Left lobe of liver (tissue), 2 donors: ENCODE results near the gene FOXC2. TPM values are rescaled to one million over a fixed set of nuclear protein-coding genes. Genes with fewer than 3 reads are reported as not detected.

ENCODE experiments used
- ATAC-seq: fragments of 200-7000 bp; cut with Tn5 transposase; one replicate; pipeline ENCODE4 v1.9.1; 2020; ENCODE audit warnings: mild to moderate bottlenecking, moderate library complexity
- DNase-seq: peaks from one replicate; pipeline ENCODE4 v3.0.0-alpha.2; 2020; ENCODE audit warnings: low spot score
- total RNA-seq: library from RNA; stranded (reverse); gene quantifications from one replicate; pipeline ENCODE4 v1.2.1, GENCODE V29; 2021
- donor health status: DM: no; HTN: no; CAD: no; lungs with moderate emphysema.
- donor health status: DM: no; HTN: yes; CAD: no.

Gene FOXC2
- total RNA-seq, 1 donor from 2014 or later, result 0.13 TPM

- DNase-seq (no peak), ATAC-seq (no peak)
Measured at GRCh38 chr16:86609115-86609514, 42.5 kb downstream of the FOXC2 start.

- DNase-seq (no peak), ATAC-seq (no peak)
Measured at GRCh38 chr16:86609661-86610060, 43.0 kb downstream of the FOXC2 start.

GRCh38 chr16:86610779-86611524 is 44.3 kb downstream of the FOXC2 start:
- DNase-seq (no peak), ATAC-seq (no peak)

GRCh38 chr16:86611525-86611855 is 44.9 kb downstream of the FOXC2 start:
- DNase-seq, result no peak
- no peak for ATAC-seq

- no peak for ATAC-seq
- DNase-seq, result no peak
Measured at GRCh38 chr16:86611941-86612340, 45.3 kb downstream of the FOXC2 start.

GRCh38 chr16:86614699-86615098 is 48.1 kb downstream of the FOXC2 start:
- DNase-seq (no peak), ATAC-seq (no peak)

GRCh38 chr16:86616906-86617305 is 50.3 kb downstream of the FOXC2 start:
- no peak for ATAC-seq
- no peak for DNase-seq

GRCh38 chr16:86618431-86619238 is 52.0 kb downstream of the FOXC2 start:
- ATAC-seq (no peak), DNase-seq (no peak)

Other genes starting within 250 kb of the FOXC2 start
- gene FOXF1, start 56.3 kb upstream of the FOXC2 start, total RNA-seq, result 1.7 TPM
- 9.9 TPM for gene MTHFSD, start 11.6 kb upstream of the FOXC2 start, total RNA-seq
- gene FOXL1, start 11.7 kb downstream of the FOXC2 start, total RNA-seq, result 0.28 TPM